Fibroblast of lung (primary cell): ENCODE results near the gene ASIC4.

Experiments used
- EZH2 ChIP-seq: IDR thresholded peaks from 2 replicates; pipeline ENCODE4 v1.5.1; 2012; ENCODE audit warnings: low read length, control low read depth, mild to moderate bottlenecking; ENCODE audit errors: missing control alignments
- TF ChIP-seq, protein P1 (sequence below), 2 donors: IDR thresholded peaks in 1 of 2; conservative IDR thresholded peaks in 1 of 2; 1 replicate in 1 of 2; 2 replicates in 1 of 2; pipeline ENCODE4 v1.5.1; 2011 to 2012; ENCODE audit warnings: low read length in 2 of 2, control low read depth in 1 of 2, inconsistent platforms in 1 of 2, low read depth in 1 of 2, mild to moderate bottlenecking in 1 of 2

DNA sequence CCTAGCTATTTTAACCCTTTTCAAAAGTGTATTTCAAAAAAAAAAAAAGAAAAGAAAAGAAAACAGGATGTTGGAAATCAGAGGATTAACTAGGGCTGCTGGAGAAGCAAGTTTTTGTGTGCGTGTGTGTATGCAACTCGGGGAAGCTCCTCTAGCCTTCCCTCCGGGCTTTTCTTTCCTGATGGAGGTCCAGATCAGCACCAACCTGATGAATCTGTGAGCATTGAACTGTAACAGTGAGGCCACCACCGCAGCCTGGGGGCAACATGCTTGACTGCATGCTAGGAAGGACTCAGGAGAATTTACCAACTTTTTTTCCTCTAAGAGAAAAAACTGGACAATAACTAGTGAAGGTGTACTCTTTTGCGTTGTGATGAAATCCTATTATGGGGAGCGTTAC lies 54.8 kb downstream of the ASIC4 start:
- TF ChIP-seq, protein P1, sequence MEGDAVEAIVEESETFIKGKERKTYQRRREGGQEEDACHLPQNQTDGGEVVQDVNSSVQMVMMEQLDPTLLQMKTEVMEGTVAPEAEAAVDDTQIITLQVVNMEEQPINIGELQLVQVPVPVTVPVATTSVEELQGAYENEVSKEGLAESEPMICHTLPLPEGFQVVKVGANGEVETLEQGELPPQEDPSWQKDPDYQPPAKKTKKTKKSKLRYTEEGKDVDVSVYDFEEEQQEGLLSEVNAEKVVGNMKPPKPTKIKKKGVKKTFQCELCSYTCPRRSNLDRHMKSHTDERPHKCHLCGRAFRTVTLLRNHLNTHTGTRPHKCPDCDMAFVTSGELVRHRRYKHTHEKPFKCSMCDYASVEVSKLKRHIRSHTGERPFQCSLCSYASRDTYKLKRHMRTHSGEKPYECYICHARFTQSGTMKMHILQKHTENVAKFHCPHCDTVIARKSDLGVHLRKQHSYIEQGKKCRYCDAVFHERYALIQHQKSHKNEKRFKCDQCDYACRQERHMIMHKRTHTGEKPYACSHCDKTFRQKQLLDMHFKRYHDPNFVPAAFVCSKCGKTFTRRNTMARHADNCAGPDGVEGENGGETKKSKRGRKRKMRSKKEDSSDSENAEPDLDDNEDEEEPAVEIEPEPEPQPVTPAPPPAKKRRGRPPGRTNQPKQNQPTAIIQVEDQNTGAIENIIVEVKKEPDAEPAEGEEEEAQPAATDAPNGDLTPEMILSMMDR (conservative IDR thresholded peaks at IDR 0.05 in 1 of 2, IDR thresholded peaks at IDR 0.05 in 1 of 2; ENCODE audit: low read depth in 1 of 2, low read length in 2 of 2) = no peak
- no peak for TF ChIP-seq EZH2
